HCT116 (cell line): ENCODE results near the gene PARP9. TPM values are rescaled to one million over a fixed set of nuclear protein-coding genes. Genes with fewer than 3 reads are reported as not detected.

Experiments used
- ATAC-seq: fragments of 200-7000 bp; cut with Tn5 transposase; 2 replicates; pipeline ENCODE4 v1.9.1; 2020; ENCODE audit warnings: mild to moderate bottlenecking, moderate library complexity
- BruUV-seq: library from RNA; stranded (reverse); fragments of 400-500 nt; replicated peaks from 2 replicates; lab custom pipeline; 2021; lab: Mats Ljungman, UMichigan
- CTCF ChIA-PET: fragments of 300-600 bp; sonication (Branson Sonifier 250); formaldehyde crosslinking; loops from one replicate; lab custom pipeline; 2021; ENCODE audit warnings: antibody characterized with exemption; lab: Charles Lee
- POLR2A ChIA-PET: fragments of 300-600, 350-600 bp; sonication (Branson Sonifier 250); formaldehyde crosslinking; loops from one replicate; lab custom pipeline; 2021; ENCODE audit warnings: antibody characterized with exemption; lab: Charles Lee
- RAD21 ChIA-PET, 2 experiments: fragments of 300-600 bp; sonication (Branson Sonifier 250); formaldehyde crosslinking; loops; one replicate each; lab custom pipeline; 2023; ENCODE audit warnings: low total read pairs in 2 of 2; ENCODE audit not compliant: uncharacterized antibody in 2 of 2, unreplicated experiment in 2 of 2, low non-redundant PET in 1 of 2; lab: Charles Lee
- DNase-seq: peaks from one replicate; pipeline ENCODE4 v3.0.0-alpha.2; 2010; ENCODE audit warnings: low read depth, low spot score
- H2AFZ ChIP-seq: fragments of 200-600 bp; shearing (Covaris generic), sonication (generic); 2 replicates; pipeline ENCODE4 v1.6.1; 2017; ENCODE audit warnings: low read depth, mixed run types, mixed read lengths, antibody characterized with exemption, low read length; ENCODE audit not compliant: poor library complexity, severe bottlenecking
- H3K27ac ChIP-seq: 2 replicates; pipeline ENCODE4 v1.5.1; 2012; ENCODE audit warnings: low read depth, low read length
- H3K27me3 ChIP-seq: fragments of 200-600 bp; sonication (generic); 2 replicates; pipeline ENCODE4 v1.6.1; 2016; ENCODE audit warnings: mixed run types, low read length, mixed read lengths; ENCODE audit not compliant: insufficient read depth
- H3K36me3 ChIP-seq, 2 experiments: fragments of 200-500 bp in 1 of 2; fragments of 200-600 bp in 1 of 2; sonication (Bioruptor generic) in 1 of 2; sonication (generic) in 1 of 2; 2 replicates each; pipeline versions ENCODE4 v1.5.1 to v1.6.1; 2014 to 2016; ENCODE audit warnings: low read length in 2 of 2, inconsistent platforms in 1 of 2, mixed read lengths in 1 of 2, mixed run types in 1 of 2; ENCODE audit not compliant: insufficient read depth in 2 of 2, control insufficient read depth in 1 of 2
- H3K4me1 ChIP-seq, 2 experiments: fragments of 200-600 bp in 1 of 2; sonication (generic) in 1 of 2; 2 replicates each; pipeline versions ENCODE4 v1.5.1 to v1.6.1; 2012 to 2017; ENCODE audit warnings: low read length in 2 of 2, inconsistent platforms in 1 of 2, mild to moderate bottlenecking in 1 of 2, mixed read lengths in 1 of 2, mixed run types in 1 of 2, moderate library complexity in 1 of 2; ENCODE audit not compliant: insufficient read depth in 2 of 2, control insufficient read depth in 1 of 2
- H3K4me2 ChIP-seq: fragments of 200-600 bp; sonication (generic); 2 replicates; pipeline ENCODE4 v1.6.1; 2017; ENCODE audit warnings: mixed run types, low read length, mixed read lengths
- H3K4me3 ChIP-seq, 2 experiments: fragments of 200-600 bp in 1 of 2; sonication (generic) in 1 of 2; replicated peaks in 1 of 2; 2 replicates each; pipeline ENCODE4 v1.5.1; 2011 to 2016; ENCODE audit warnings: low read length in 2 of 2, control low read depth in 1 of 2, low read depth in 1 of 2, mild to moderate bottlenecking in 1 of 2, mixed read lengths in 1 of 2, mixed run types in 1 of 2
- H3K79me2 ChIP-seq: fragments of 200-600 bp; sonication (generic); 2 replicates; pipeline ENCODE4 v1.6.1; 2017; ENCODE audit warnings: mild to moderate bottlenecking, mixed run types, low read length, moderate library complexity, mixed read lengths; ENCODE audit not compliant: insufficient read depth
- H3K9ac ChIP-seq: fragments of 200-600 bp; sonication (generic); 2 replicates; pipeline ENCODE4 v1.6.1; 2016; ENCODE audit warnings: low read length, mixed read lengths
- H3K9me2 ChIP-seq: fragments of 200-600 bp; sonication (generic), shearing (Covaris generic); 2 replicates; pipeline ENCODE4 v1.6.1; 2017; ENCODE audit warnings: mixed run types, mild to moderate bottlenecking, moderate library complexity; ENCODE audit not compliant: insufficient read depth
- H3K9me3 ChIP-seq, 2 experiments: fragments of 200-500 bp in 1 of 2; fragments of 200-600 bp in 1 of 2; sonication (Bioruptor generic) in 1 of 2; sonication (generic) in 1 of 2; 2 replicates each; pipeline ENCODE4 v1.6.1; 2014 to 2017; ENCODE audit warnings: low read length in 2 of 2, mixed read lengths in 2 of 2, inconsistent platforms in 1 of 2, low read depth in 1 of 2, mild to moderate bottlenecking in 1 of 2, mixed run types in 1 of 2, moderate library complexity in 1 of 2; ENCODE audit not compliant: control insufficient read depth in 1 of 2, insufficient read depth in 1 of 2
- H4K20me1 ChIP-seq: fragments of 200-600 bp; sonication (generic), shearing (Covaris generic); 2 replicates; pipeline ENCODE4 v1.6.1; 2017; ENCODE audit warnings: mixed run types, mild to moderate bottlenecking, moderate library complexity; ENCODE audit not compliant: insufficient read depth
- CBX3 ChIP-seq: IDR thresholded peaks from 2 replicates; pipeline ENCODE4 v1.6.1; 2012; ENCODE audit warnings: low read depth
- CEBPB ChIP-seq: IDR thresholded peaks from 2 replicates; pipeline ENCODE4 v1.6.1; 2012; ENCODE audit warnings: low read depth
- ELF1 ChIP-seq: IDR thresholded peaks from 2 replicates; pipeline ENCODE4 v1.6.1; 2012; ENCODE audit warnings: low read depth, borderline replicate concordance
- EZH2phosphoT487 ChIP-seq: fragments of 200-600 bp; IDR thresholded peaks from 2 replicates; pipeline ENCODE4 v1.6.1; 2018; ENCODE audit warnings: antibody characterized with exemption, borderline replicate concordance
- JUND ChIP-seq: IDR thresholded peaks from 2 replicates; pipeline ENCODE4 v1.6.1; 2012
- RAD21 ChIP-seq: IDR thresholded peaks from 2 replicates; pipeline ENCODE4 v1.6.1; 2012; ENCODE audit warnings: low read depth, mild to moderate bottlenecking
- TCF7L2 ChIP-seq: IDR thresholded peaks from 2 replicates; pipeline ENCODE4 v1.7.0; 2011; ENCODE audit warnings: borderline replicate concordance, inconsistent platforms; ENCODE audit not compliant: insufficient read depth, insufficient read length; ENCODE audit errors: extremely low read depth
- YY1 ChIP-seq: IDR thresholded peaks from 2 replicates; pipeline ENCODE4 v1.6.1; 2011; ENCODE audit warnings: low read length, low read depth, moderate library complexity, mild to moderate bottlenecking; ENCODE audit not compliant: insufficient replicate concordance; ENCODE audit errors: extremely low read depth
- ZFX ChIP-seq: fragments of 450-650 bp; IDR thresholded peaks from 2 replicates; pipeline ENCODE4 v1.6.1; 2017
- intact Hi-C: fragments of 100-400 bp; cut with micrococcal nuclease; formaldehyde crosslinking; loops from 2 replicates; pipeline ENCODE4 v1.10.0; 2022
- total RNA-seq: library from RNA; stranded (reverse); gene quantifications from one replicate; pipeline ENCODE4 v1.2.1, GENCODE V29; 2021; ENCODE audit not compliant: unreplicated experiment
- TF ChIP-seq, protein P1 (sequence below): IDR thresholded peaks from 2 replicates; pipeline ENCODE4 v1.6.1; 2012

Gene PARP9
- total RNA-seq, 1 experiment from 2014 or later: 9.5 TPM

GRCh38 chr3:122558605-122559004 is 5.5 kb downstream of the PARP9 start:
- no peak overlapping the region for H3K4me3 ChIP-seq
- ATAC-seq: no peak
- H4K20me1 ChIP-seq: no peaks in the 10 kb centered on the region
- H3K9ac ChIP-seq: no peak overlapping the region
- no peaks in the 10 kb centered on the region for H3K9me2 ChIP-seq
- H3K27ac ChIP-seq: no peak overlapping the region
- H3K4me1 ChIP-seq: peaks cover 2 to 3% of the 10 kb centered on the region in 2 experiments; a peak in 3 of 4 replicates
- no peak for TF ChIP-seq TCF7L2
- TF ChIP-seq YY1: no peak
- TF ChIP-seq, all 23 proteins: peak for 0
- ChIA-PET POLR2A (interaction anchor here (2.0 kb wide), 1 partner anchor 120 kb away, joined by 6 read pairs; no protein-coding TSS in a partner anchor), RAD21 (interaction anchor here in 1 of 2 experiments (1.1 kb wide), 1 partner anchor 121 kb away, joined by 3 read pairs; no protein-coding TSS in a partner anchor), CTCF (interaction anchor here (1.0 to 2.7 kb wide), 3 partner anchors 10 to 121 kb away, joined by 3 to 20 read pairs (median 3); partner anchors contain the start of genes KPNA1 and PARP14)
- no peaks in the 10 kb centered on the region for H3K9me3 ChIP-seq
- no TSS peak for BruUV-seq
- no peaks in the 10 kb centered on the region for H3K79me2 ChIP-seq
- intact Hi-C loops: no loop called here
- H3K4me2 ChIP-seq: no peak overlapping the region
- no peaks in the 10 kb centered on the region for H3K36me3 ChIP-seq
- H3K27me3 ChIP-seq: no peaks in the 10 kb centered on the region
- DNase-seq: no peak
- H2AFZ ChIP-seq: no peak overlapping the region

- Histone ChIP-seq H3K9me3 (no peaks in the 10 kb centered on the region), H3K4me1 (no peaks in the 10 kb centered on the region), H4K20me1 (no peaks in the 10 kb centered on the region), H3K9ac (no peak overlapping the region), H3K4me3 (no peak overlapping the region), H3K27ac (no peak overlapping the region), H3K36me3 (no peaks in the 10 kb centered on the region), H2AFZ (no peak overlapping the region), H3K9me2 (no peaks in the 10 kb centered on the region), H3K27me3 (no peaks in the 10 kb centered on the region), H3K4me2 (no peak overlapping the region), H3K79me2 (no peaks in the 10 kb centered on the region)
- no peak for TF ChIP-seq CBX3
- no peak for TF ChIP-seq RAD21
- no peak for TF ChIP-seq JUND
- no peak for TF ChIP-seq CEBPB
- TF ChIP-seq, protein P1, sequence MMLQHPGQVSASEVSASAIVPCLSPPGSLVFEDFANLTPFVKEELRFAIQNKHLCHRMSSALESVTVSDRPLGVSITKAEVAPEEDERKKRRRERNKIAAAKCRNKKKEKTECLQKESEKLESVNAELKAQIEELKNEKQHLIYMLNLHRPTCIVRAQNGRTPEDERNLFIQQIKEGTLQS: no peak
- TF ChIP-seq EZH2phosphoT487: no peak
- TF ChIP-seq ELF1: no peak
- no peak for TF ChIP-seq TCF7L2
- TF ChIP-seq ZFX: no peak
- intact Hi-C loops: no loop called here
- no TSS peak for BruUV-seq
- no peak for ATAC-seq
- DNase-seq: no peak
- CTCF ChIA-PET: no interaction called here
- POLR2A ChIA-PET: no interaction called here
- RAD21 ChIA-PET: no interaction called here
Measured at GRCh38 chr3:122557356-122557755, 6.7 kb downstream of the PARP9 start.
